ENCODE results near the gene CENPF. TPM values are rescaled to one million over a fixed set of nuclear protein-coding genes. Genes with fewer than 3 reads are reported as not detected.

CENPF gene, protein sequence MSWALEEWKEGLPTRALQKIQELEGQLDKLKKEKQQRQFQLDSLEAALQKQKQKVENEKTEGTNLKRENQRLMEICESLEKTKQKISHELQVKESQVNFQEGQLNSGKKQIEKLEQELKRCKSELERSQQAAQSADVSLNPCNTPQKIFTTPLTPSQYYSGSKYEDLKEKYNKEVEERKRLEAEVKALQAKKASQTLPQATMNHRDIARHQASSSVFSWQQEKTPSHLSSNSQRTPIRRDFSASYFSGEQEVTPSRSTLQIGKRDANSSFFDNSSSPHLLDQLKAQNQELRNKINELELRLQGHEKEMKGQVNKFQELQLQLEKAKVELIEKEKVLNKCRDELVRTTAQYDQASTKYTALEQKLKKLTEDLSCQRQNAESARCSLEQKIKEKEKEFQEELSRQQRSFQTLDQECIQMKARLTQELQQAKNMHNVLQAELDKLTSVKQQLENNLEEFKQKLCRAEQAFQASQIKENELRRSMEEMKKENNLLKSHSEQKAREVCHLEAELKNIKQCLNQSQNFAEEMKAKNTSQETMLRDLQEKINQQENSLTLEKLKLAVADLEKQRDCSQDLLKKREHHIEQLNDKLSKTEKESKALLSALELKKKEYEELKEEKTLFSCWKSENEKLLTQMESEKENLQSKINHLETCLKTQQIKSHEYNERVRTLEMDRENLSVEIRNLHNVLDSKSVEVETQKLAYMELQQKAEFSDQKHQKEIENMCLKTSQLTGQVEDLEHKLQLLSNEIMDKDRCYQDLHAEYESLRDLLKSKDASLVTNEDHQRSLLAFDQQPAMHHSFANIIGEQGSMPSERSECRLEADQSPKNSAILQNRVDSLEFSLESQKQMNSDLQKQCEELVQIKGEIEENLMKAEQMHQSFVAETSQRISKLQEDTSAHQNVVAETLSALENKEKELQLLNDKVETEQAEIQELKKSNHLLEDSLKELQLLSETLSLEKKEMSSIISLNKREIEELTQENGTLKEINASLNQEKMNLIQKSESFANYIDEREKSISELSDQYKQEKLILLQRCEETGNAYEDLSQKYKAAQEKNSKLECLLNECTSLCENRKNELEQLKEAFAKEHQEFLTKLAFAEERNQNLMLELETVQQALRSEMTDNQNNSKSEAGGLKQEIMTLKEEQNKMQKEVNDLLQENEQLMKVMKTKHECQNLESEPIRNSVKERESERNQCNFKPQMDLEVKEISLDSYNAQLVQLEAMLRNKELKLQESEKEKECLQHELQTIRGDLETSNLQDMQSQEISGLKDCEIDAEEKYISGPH (N-terminal part only)
- total RNA-seq (1 to 10 TPM in 5 of 10 donors, under 1 TPM in 5; 0.15 to 8.7 (median 0.84) TPM), polyA plus RNA-seq (under 1 TPM; 0.37 to 0.51 TPM)
- long read RNA-seq, donor 1, result 0 reads
- long read RNA-seq, donor 2, result 0 reads
- long read RNA-seq, donor 3, result 0 reads

DNA sequence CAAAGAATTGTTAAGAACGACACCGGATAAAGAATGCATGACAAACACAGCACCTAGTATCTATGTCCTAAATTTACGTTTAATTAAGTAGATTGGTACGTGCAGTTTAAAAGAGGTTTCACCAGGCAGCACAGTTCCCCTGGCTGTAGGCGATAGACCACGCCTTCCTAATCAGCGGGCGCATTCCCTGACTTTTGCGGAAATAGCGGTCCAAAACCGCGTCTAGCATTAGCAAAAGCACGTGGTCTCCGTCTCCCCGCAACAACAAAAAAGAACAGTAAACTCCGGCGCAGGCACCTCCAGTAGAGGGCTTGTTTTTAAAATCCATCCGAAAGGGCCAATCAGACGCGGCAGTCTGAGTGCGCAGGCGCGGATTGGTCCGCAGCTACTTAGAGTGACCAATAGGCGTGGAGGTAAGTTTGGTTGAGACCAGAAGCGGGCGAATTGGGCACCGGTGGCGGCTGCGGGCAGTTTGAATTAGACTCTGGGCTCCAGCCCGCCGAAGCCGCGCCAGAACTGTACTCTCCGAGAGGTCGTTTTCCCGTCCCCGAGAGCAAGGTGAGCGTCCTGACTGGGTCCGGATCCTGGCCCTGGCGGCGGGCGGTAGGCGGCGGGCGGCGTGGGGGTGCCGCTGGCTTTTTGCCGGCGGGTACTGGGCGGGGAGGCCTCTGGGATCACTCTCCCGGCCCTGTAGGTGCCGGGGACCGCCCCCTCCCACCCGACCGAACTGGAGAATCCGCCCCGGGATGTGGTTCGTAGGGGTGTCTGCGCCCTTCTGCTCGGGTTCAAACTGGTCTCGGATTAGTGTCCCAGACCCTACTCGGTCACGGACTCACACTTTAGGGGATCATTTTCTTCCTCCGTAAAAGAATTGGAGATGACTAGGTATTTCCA lies at the start of gene CENPF:
CENPF (plus strand) TSS at position 432 of the 894 bp plus-strand sequence. CDS start 10,560 bp downstream, outside the sequence.
- TF ChIP-seq, protein P1, sequence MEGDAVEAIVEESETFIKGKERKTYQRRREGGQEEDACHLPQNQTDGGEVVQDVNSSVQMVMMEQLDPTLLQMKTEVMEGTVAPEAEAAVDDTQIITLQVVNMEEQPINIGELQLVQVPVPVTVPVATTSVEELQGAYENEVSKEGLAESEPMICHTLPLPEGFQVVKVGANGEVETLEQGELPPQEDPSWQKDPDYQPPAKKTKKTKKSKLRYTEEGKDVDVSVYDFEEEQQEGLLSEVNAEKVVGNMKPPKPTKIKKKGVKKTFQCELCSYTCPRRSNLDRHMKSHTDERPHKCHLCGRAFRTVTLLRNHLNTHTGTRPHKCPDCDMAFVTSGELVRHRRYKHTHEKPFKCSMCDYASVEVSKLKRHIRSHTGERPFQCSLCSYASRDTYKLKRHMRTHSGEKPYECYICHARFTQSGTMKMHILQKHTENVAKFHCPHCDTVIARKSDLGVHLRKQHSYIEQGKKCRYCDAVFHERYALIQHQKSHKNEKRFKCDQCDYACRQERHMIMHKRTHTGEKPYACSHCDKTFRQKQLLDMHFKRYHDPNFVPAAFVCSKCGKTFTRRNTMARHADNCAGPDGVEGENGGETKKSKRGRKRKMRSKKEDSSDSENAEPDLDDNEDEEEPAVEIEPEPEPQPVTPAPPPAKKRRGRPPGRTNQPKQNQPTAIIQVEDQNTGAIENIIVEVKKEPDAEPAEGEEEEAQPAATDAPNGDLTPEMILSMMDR (IDR thresholded peaks at IDR 0.05), result peak in 7 of 9 donors; percentile 26 to 55 (median 42)
- H3K9me3 ChIP-seq, result no peaks in the 10 kb centered on the region
- intact Hi-C loops (cut with DNase I), result loop anchor here in 1 of 10 donors (5.0 kb wide), 1 partner anchor 51 kb away; the partner anchor contains the start of gene PTPN14
- H3K4me3 ChIP-seq, result peak within 1 kb of the TSS; percentile 45 to 96 (median 75)
- no peaks in the 10 kb centered on the region for H3K36me3 ChIP-seq
- peak; percentile 92 to 95 for DNase-seq
- H3K4me1 ChIP-seq, result peaks cover 0 to 19% (median 8%) of the 10 kb centered on the region in 9 donors
- ATAC-seq, result peak; percentile 99 to 100 (median 100)
- no peaks in the 10 kb centered on the region for H3K27me3 ChIP-seq
- peak within 1 kb of the TSS in 3 of 10 donors; percentile 16 to 53 (median 28) for H3K27ac ChIP-seq
- 0 to 1% methylated on average over 65 of the region's 65 CpGs for WGBS, 2 donors

DNA sequence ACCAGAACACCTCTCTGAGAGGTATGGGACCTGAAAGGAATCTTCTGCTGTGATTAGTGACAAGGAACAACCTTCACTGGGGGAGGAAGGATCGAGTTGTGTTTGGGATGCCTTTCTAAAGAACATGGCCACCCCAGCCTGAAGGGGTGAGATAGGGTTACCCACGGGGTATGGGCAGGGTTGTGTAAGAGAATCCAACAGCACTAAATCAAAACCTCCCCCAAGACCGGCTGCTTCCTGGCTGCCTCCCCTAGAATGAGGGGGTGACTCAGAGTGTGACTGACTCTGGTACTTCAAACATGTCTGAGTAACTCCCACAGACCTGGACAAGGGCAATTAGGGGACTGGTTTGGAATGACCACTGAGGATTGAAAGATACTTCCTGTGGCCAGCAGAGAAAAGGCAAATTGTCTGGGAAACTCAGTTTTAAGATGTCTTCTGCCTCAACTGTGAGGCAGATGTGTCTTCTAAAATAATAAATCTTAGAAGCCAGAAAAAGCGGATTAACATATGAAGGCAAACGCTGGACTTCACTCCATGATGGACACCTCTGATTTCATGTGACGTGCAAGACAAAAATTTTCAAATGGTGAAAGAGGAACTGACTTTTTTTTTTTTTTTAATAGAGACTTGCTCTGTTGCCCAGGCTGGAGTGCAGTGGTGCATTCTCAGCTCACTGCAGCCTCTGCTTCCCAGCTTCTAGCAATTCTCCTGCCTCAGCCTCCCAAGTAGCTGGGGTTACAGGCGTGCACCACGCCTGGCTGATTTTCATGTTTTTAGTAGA lies 44.9 kb upstream of the CENPF start:
- peak in 1 of 8 donors; percentile 39 for ATAC-seq

DNA sequence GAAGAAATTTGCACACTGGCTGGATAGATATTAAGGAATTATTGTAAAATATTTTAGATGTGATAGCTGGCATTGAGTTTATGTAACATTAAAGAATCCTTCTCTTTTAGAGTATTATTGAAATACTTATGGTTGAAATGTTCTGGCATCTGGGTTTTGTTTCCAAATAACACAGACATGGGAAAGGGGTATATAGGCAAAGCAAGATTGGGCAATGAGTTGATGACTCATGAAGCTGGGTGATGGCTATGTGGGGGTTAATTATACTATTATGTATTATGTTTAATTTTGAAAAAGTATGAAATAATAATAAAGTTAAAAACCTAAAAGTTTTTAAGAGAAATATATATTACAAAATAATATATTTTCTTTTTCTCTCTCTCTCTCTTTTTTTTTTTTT lies 39.1 kb upstream of the CENPF start:
- no peak overlapping the region for H3K27ac ChIP-seq
- intact Hi-C loops (cut with DNase I), result no loop called here
- no peak overlapping the region for H3K4me3 ChIP-seq
- H3K9me3 ChIP-seq, result no peaks in the 10 kb centered on the region
- H3K27me3 ChIP-seq, result no peaks in the 10 kb centered on the region
- no peak for DNase-seq
- peaks cover 0 to 9% (median 0%) of the 10 kb centered on the region in 9 donors for H3K4me1 ChIP-seq
- TF ChIP-seq, protein P1 (IDR thresholded peaks at IDR 0.05), result no peak
- no peaks in the 10 kb centered on the region for H3K36me3 ChIP-seq
- ATAC-seq, result no peak

More for the DNA sequence above, 44.9 kb upstream of the CENPF start:
- Histone ChIP-seq H3K36me3 (no peaks in the 10 kb centered on the region), H3K9me3 (no peaks in the 10 kb centered on the region), H3K4me1 (peaks cover 0 to 8% (median 0%) of the 10 kb centered on the region in 9 donors), H3K27ac (no peak overlapping the region), H3K4me3 (no peak overlapping the region), H3K27me3 (no peaks in the 10 kb centered on the region)
- intact Hi-C loops (cut with DNase I), result loop anchor here in 2 of 10 donors (10.0 kb wide), 3 partner anchors 153 to 223 kb away; no protein-coding TSS in a partner anchor
- DNase-seq, result no peak
- TF ChIP-seq, protein P1 (IDR thresholded peaks at IDR 0.05), result no peak
- 68 to 78% methylated on average over 8 of the region's 8 CpGs for WGBS, 2 donors
